Stimulated activated CD4-positive, alpha-beta T cell treated with anti-CD3 and anti-CD28 coated beads, Interleukin-1b, Interleukin-23, amount 100 ng/mL, for 48 hours (primary cell): ENCODE measurements around the gene NDUFA11.

ENCODE experiments used
- DNase-seq: peaks from one replicate; pipeline ENCODE4 v3.0.0-alpha.2; 2020

The NDUFA11 gene

GRCh38 chr19:5932146-5932545 is 28.6 kb upstream of the NDUFA11 start:
- DNase-seq, result no peak

DNA sequence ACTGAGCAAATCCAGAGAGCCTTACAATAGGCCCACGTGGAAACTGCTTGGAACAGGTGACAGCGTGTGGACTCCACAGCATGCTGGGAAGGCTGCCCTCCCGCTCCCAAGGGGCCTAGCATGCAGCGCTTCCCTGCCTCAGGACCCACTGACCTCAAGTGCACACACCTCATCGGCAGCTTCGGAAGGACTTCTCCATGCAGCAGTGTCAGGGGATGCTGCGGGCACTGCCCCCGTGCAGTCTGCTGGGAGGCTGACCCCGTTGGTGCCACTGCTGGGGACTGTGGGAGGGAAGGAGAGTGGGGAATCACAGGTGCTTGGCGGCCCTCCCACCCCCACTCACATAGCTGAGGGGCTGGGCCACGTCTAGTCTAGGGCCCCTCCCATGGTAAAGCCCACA is 27.7 kb upstream of the NDUFA11 start:
- no peak for DNase-seq

DNA sequence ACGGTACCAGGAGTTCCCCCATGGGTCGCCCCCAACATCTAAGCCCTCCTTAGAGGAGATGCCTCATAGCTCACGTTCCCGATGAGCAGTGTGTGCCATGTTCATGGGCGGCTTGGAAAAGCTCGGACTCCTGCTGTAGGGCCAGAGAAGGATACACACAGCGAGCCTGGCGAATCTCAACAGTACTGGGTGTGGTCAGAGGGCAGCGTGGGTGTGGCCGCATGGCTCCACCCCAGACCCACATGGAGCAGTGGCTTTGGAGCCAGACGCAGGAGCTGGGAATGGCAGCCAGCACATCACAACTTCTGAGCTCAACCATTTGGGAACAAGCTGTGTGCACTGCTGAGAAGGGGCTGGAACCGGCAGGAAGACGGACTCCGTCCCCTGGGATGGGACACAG is 26.0 kb upstream of the NDUFA11 start:
- no peak for DNase-seq

GRCh38 chr19:5929179-5929578 is 25.6 kb upstream of the NDUFA11 start:
- no peak for DNase-seq

GRCh38 chr19:5927441-5927821 is 23.8 kb upstream of the NDUFA11 start:
- DNase-seq, result no peak

DNA sequence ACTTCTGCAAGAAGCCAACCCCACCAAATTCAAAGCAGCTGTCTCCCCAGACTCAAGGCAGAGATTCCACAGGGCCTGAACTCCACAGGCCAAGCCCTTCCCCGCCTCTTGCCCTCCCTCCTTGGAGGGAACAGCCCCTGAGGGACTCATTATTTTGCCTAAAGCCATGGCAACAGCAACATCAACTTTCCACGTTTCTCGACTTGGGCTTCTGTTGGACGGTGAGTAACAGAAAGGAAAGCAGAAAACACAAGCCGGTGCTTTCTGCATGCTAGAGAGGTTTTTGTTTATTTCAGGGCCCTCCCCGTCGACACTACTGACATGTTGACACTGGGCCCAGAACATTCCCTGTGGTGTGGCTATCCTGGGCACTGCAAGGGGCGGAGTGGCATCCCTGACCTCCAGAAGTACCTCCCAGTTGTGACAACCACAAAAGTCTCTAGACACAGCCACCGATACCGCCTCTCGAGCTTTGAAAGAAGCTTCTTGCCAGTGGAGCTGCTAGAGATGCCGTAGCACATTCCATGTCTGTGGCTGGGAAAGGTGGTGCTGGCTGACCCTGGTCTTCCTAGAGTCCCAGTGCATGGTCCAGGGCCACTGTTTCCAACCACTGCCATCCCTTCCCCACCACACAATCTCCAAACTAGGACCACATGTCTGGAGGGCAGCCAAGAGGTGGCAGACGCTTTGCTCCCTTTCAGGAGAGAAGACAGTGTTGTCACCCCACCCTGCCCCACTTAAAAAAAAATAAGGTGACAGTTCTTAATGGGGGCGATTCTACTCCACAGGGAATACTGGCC is 23.3 kb upstream of the NDUFA11 start:
- no peak for DNase-seq

GRCh38 chr19:5925830-5926427 is 22.3 kb upstream of the NDUFA11 start:
- no peak for DNase-seq

GRCh38 chr19:5923356-5923755 is 19.8 kb upstream of the NDUFA11 start:
- no peak for DNase-seq

GRCh38 chr19:5922161-5922545 is 18.6 kb upstream of the NDUFA11 start:
- no peak for DNase-seq

- no peak for DNase-seq
Measured at GRCh38 chr19:5921516-5922160, 18.0 kb upstream of the NDUFA11 start.

DNA sequence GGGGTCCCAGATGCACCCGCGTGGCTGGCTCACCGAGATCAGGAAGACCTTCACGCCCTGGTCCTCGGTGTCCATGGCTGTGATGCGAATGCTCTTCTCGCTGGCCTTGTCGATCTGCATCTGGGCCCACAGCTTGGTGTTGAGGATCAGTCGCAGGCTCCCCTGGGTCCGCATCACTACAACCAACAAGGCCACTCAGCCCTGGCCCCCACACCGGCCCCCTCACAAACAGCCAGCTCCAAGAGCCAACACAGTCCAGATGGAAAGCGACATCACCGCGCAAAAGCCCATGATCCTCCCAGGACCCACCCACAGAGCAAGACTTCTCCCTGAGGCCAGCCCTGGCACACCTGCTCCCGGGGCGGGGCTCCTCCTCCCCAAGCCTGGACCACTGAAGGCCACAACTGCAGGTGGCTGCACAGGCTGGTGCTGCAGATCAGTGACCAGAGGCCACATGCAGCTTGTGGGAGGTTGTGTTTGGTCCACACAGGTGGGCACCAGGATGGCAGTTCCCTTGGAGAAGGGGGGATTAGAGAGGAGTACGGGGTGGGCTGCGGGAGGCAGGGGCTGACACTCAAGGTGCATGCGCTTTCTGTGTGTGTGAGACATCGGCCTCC is 15.0 kb upstream of the NDUFA11 start:
- DNase-seq, result no peak

DNA sequence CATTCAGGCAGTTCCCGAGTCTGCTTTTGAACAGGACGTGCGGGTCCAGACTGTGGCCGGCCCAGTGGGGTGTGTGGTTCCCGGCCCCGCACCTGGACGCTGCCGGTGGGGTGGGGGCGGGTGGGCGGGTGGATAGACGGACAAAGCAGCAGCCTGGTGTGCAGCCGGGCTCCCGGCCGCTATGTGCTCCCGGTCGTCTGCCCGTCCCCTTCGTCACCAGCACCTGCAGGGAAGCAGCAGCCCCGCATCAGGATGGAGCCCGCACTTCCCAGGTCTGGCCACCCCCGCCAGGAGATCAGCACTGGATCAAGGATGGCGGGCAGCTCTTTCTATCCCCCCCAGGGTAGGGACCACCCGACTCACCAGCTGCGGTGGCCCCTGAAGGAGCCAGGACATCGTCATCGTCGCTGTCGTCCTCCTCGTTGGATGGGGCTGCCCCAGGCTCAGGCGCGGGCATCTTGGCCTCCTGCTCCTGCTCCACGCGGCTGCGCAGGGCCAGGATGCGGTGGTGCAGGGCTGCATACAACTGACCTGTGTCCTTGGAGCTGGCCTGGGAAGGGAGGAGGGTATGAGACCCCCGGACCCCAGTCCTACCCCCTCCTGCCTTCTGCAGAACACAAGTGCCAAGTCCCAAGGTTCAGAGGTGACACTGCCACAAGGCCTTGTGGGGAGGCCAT is 14.0 kb upstream of the NDUFA11 start:
- DNase-seq, result no peak

GRCh38 chr19:5916181-5916708 is 12.7 kb upstream of the NDUFA11 start:
- no peak for DNase-seq

GRCh38 chr19:5915782-5916165 is 12.2 kb upstream of the NDUFA11 start:
- DNase-seq, result no peak

DNA sequence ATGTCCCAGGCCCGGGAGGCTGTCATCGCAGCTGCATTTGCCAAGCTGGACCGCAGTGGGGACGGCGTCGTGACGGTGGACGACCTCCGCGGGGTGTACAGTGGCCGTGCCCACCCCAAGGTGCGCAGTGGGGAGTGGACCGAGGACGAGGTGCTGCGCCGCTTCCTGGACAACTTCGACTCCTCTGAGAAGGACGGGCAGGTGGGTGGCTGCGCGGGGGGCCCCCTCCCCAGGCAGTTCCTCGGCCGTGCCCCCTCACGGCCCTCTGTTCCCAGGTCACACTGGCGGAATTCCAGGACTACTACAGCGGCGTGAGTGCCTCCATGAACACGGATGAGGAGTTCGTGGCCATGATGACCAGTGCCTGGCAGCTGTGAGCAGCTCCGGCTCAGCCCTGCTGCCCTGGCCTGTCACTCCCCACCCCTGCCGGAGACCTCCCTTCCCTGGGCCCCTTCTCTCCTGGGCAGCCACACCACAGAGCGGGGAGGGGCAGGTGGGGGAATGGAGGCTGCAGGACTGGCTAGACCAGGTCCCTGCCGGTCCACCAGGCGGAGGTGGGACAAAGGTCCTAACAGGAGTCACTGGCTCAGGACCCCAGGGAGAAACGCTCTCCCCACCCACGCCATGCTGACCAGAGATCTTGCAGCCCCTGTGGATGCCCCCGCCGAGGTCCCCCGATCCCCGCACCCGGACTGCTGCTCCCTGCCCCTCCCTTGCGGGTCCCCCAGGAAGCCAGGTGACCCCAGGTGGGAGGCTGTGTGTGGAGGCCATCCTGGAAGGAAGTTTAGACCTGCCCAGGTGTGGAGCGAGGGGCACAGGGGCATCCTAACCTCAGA is 11.6 kb upstream of the NDUFA11 start:
- DNase-seq, result no peak

DNA sequence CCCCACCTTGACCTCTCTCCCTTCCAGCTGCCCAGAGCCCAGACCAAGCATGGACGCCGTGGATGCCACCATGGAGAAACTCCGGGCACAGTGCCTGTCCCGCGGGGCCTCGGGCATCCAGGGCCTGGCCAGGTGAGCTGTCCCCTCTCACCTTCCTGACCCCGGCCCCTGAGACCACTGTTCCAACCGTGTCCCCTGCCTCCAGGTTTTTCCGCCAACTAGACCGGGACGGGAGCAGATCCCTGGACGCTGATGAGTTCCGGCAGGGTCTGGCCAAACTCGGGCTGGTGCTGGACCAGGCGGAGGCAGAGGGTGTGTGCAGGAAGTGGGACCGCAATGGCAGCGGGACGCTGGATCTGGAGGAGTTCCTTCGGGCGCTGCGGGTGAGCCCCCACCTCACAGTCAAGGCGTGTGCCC is 10.8 kb upstream of the NDUFA11 start:
- DNase-seq, result no peak

GRCh38 chr19:5913739-5914357 is 10.3 kb upstream of the NDUFA11 start, which contains the start of gene CAPS:
TSS of gene CAPS (plus strand) at chr19:5914254. CDS start at chr19:5914407, 153 bp downstream.
- DNase-seq, result no peak

- DNase-seq, result no peak
Measured at GRCh38 chr19:5911366-5911765, 7.8 kb upstream of the NDUFA11 start.

DNA sequence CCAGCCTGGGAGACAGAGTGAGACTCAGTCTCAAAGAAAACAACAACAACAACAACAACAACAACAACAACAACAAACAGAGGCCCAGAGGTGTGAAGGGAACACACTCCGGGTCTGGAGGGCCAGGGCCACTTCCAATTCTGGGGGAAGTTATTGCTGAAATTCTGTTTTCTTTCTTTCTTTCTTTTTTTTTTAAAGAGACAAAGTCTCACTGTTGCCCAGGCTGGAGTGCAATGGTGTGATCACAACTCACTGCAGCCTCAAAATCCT is 7.0 kb upstream of the NDUFA11 start:
- DNase-seq, result no peak

GRCh38 chr19:5908773-5909442 is 5.3 kb upstream of the NDUFA11 start:
- DNase-seq, result no peak

DNA sequence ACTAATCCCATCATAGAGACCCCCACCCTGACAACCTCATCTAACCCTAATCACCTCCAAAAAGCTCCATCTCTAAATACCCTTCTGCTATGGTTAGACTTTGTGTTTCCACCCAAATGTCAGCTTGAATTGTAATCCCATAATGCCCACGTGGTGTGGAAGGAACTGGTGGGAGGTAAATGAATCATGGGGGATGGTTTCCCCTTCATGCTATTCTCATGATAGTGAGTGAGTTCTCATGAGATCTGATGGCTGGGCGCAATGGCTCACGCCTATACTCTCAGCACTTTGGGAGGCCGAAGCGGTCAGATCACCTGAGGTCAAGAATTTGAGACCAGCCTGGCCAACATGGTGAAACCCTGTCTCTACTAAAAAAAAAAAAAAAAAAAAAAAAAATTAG is 3.7 kb upstream of the NDUFA11 start:
- no peak for DNase-seq
